ENCODE measurements around the gene TAF1B.

- no peak for TF ChIP-seq RCOR1 (conservative IDR thresholded peaks at IDR 0.05; ENCODE audit: low read depth, low read length)
- no peak for TF ChIP-seq CTCF (IDR thresholded peaks at IDR 0.05 in 2 of 3, conservative IDR thresholded peaks at IDR 0.05 in 1 of 3; ENCODE audit: control insufficient read depth in 2 of 3, extremely low read depth in 1 of 3, insufficient read depth in 1 of 3, low read depth in 3 of 3, low read length in 3 of 3)
- TF ChIP-seq CHD2 (IDR thresholded peaks at IDR 0.05; ENCODE audit: borderline replicate concordance, low read depth, low read length): no peak
- no peak for TF ChIP-seq EZH2 (IDR thresholded peaks at IDR 0.05; ENCODE audit: borderline replicate concordance, control insufficient read depth, low read depth, low read length)
- TF ChIP-seq CEBPB (IDR thresholded peaks at IDR 0.05; ENCODE audit: borderline replicate concordance in 1 of 2, low read depth in 2 of 2, low read length in 2 of 2): no peak
- TF ChIP-seq ZNF622 (IDR thresholded peaks at IDR 0.05): no peak
- TF ChIP-seq SRF (IDR thresholded peaks at IDR 0.05; ENCODE audit: low read depth in 2 of 2, low read length in 2 of 2): no peak
- TF ChIP-seq SMC3 (IDR thresholded peaks at IDR 0.05; ENCODE audit: borderline replicate concordance, low read length): no peak
- TF ChIP-seq, protein P1, sequence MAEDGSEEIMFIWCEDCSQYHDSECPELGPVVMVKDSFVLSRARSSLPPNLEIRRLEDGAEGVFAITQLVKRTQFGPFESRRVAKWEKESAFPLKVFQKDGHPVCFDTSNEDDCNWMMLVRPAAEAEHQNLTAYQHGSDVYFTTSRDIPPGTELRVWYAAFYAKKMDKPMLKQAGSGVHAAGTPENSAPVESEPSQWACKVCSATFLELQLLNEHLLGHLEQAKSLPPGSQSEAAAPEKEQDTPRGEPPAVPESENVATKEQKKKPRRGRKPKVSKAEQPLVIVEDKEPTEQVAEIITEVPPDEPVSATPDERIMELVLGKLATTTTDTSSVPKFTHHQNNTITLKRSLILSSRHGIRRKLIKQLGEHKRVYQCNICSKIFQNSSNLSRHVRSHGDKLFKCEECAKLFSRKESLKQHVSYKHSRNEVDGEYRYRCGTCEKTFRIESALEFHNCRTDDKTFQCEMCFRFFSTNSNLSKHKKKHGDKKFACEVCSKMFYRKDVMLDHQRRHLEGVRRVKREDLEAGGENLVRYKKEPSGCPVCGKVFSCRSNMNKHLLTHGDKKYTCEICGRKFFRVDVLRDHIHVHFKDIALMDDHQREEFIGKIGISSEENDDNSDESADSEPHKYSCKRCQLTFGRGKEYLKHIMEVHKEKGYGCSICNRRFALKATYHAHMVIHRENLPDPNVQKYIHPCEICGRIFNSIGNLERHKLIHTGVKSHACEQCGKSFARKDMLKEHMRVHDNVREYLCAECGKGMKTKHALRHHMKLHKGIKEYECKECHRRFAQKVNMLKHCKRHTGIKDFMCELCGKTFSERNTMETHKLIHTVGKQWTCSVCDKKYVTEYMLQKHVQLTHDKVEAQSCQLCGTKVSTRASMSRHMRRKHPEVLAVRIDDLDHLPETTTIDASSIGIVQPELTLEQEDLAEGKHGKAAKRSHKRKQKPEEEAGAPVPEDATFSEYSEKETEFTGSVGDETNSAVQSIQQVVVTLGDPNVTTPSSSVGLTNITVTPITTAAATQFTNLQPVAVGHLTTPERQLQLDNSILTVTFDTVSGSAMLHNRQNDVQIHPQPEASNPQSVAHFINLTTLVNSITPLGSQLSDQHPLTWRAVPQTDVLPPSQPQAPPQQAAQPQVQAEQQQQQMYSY (CRISPR knock-in tag; IDR thresholded peaks at IDR 0.05): no peak
These were observed 106.1 kb downstream of the TAF1B start for GRCh38 chr2:9949239-9949991.

Data from GM12878 (cell line).